HepG2 (cell line): ENCODE measurements around the gene ZNF132. TPM values are rescaled to one million over a fixed set of nuclear protein-coding genes. Genes with fewer than 3 reads are reported as not detected.

Experiments
- CAMTA2 ChIP-seq: sonication (generic); formaldehyde crosslinking; IDR thresholded peaks from 2 replicates; pipeline ENCODE4 v1.4.0; 2020; ENCODE audit warnings: mild to moderate bottlenecking, missing genetic modification reagents, borderline replicate concordance
- HNF1A ChIP-seq, 2 experiments: sonication (generic) in 1 of 2; formaldehyde crosslinking in 1 of 2; IDR thresholded peaks; 2 replicates each; pipeline versions ENCODE4 v1.4.0 to v1.6.1; 2016 to 2020; ENCODE audit warnings: borderline replicate concordance in 1 of 2, low read depth in 1 of 2, mild to moderate bottlenecking in 1 of 2, missing genetic modification reagents in 1 of 2
- KDM4B ChIP-seq: sonication (generic); formaldehyde crosslinking; IDR thresholded peaks from 2 replicates; pipeline ENCODE4 v1.4.0; 2020; ENCODE audit warnings: missing genetic modification reagents
- KDM5B ChIP-seq: sonication (generic); formaldehyde crosslinking; IDR thresholded peaks from 2 replicates; pipeline ENCODE4 v1.4.0; 2020; ENCODE audit warnings: missing genetic modification reagents, mild to moderate bottlenecking, borderline replicate concordance
- MAFF ChIP-seq: IDR thresholded peaks from 2 replicates; pipeline ENCODE4 v1.6.1; 2011; ENCODE audit warnings: low read depth, low read length, improper control_type of control experiment
- MTA3 ChIP-seq: sonication (generic); formaldehyde crosslinking; IDR thresholded peaks from 2 replicates; pipeline ENCODE4 v1.4.0; 2020; ENCODE audit warnings: missing genetic modification reagents
- NFKBIZ ChIP-seq: IDR thresholded peaks from 2 replicates; pipeline ENCODE4 v1.6.1; 2018; ENCODE audit warnings: missing genetic modification reagents, missing compliant biosample characterization
- REXO4 ChIP-seq: sonication (generic); formaldehyde crosslinking; IDR thresholded peaks from 2 replicates; pipeline ENCODE4 v1.8.0; 2022; ENCODE audit warnings: missing genetic modification reagents, mild to moderate bottlenecking, borderline replicate concordance
- RFX5 ChIP-seq: IDR thresholded peaks from 2 replicates; pipeline ENCODE4 v1.6.1; 2011; ENCODE audit warnings: low read depth, low read length, improper control_type of control experiment
- ZNF34 ChIP-seq: sonication (generic); formaldehyde crosslinking; IDR thresholded peaks from 2 replicates; pipeline ENCODE4 v1.4.0; 2020; ENCODE audit warnings: mild to moderate bottlenecking, missing genetic modification reagents, borderline replicate concordance
- ZNF407 ChIP-seq: sonication (generic); formaldehyde crosslinking; IDR thresholded peaks from one replicate; pipeline ENCODE4 v1.5.1; 2020; ENCODE audit warnings: mild to moderate bottlenecking, missing genetic modification reagents; ENCODE audit errors: not compliant biosample characterization
- ZNF460 ChIP-seq: sonication (generic); formaldehyde crosslinking; IDR thresholded peaks from 2 replicates; pipeline ENCODE4 v1.5.1; 2020; ENCODE audit warnings: missing genetic modification reagents, mild to moderate bottlenecking, borderline replicate concordance
- ZNF546 ChIP-seq: sonication (generic); formaldehyde crosslinking; conservative IDR thresholded peaks from 2 replicates; pipeline ENCODE4 v1.8.1; 2023; ENCODE audit warnings: mild to moderate bottlenecking, missing genetic modification reagents
- ZNF616 ChIP-seq: sonication (generic); formaldehyde crosslinking; IDR thresholded peaks from 2 replicates; pipeline ENCODE4 v1.5.0; 2020; ENCODE audit warnings: low read depth, mild to moderate bottlenecking, missing genetic modification reagents
- ZNF720 ChIP-seq: sonication (generic); formaldehyde crosslinking; IDR thresholded peaks from 2 replicates; pipeline ENCODE4 v1.4.0; 2020; ENCODE audit warnings: missing genetic modification reagents
- ZZZ3 ChIP-seq: sonication (generic); formaldehyde crosslinking; IDR thresholded peaks from 2 replicates; pipeline ENCODE4 v1.4.0; 2020; ENCODE audit warnings: missing genetic modification reagents, mild to moderate bottlenecking, borderline replicate concordance
- polyA plus RNA-seq, 8 experiments: library from polyadenylated mRNA; depleted of rRNA in 3 of 8; stranded (reverse) in 7 of 8; unstranded in 1 of 8; fragments of >200 nt; fragmentation: Illumina TruSeq in 4 of 8; extraction: Trizol in 4 of 8; gene quantifications; 2 replicates each; pipeline versions ENCODE4 v1.2.1 to v1.2.3, GENCODE V29; 2011 to 2016; ENCODE audit warnings: low read depth in 4 of 8, missing spikeins in 1 of 8, mixed read lengths in 1 of 8; ENCODE audit not compliant: insufficient read depth in 1 of 8
- total RNA-seq, 5 experiments: library from RNA; depleted of rRNA; stranded (reverse); fragments of >200 nt; fragmentation: Illumina TruSeq; extraction: Trizol; gene quantifications; 2 replicates each; pipeline ENCODE4 v1.2.3, GENCODE V29; 2016; ENCODE audit warnings: low read depth in 1 of 5

ZNF132 gene
- total and polyA plus RNA-seq, 2 of the 13 experiments (the other 11 are each of a cell fraction or from before 2014, with no cell fraction given), result not detected

GRCh38 chr19:58408152-58409009 lies 31.6 kb downstream of the ZNF132 start, which contains the start of gene ZNF584 (continued):
- TF ChIP-seq ZNF407, result peak; percentile 65
- 0 out of 2 replicates have a peak, but pooled peaks have one; percentile 53 for TF ChIP-seq ZNF34
- TF ChIP-seq MAFF, result no peak
- no peak for TF ChIP-seq ZNF616
- no peak; the same call in 1 of the 2 replicates for TF ChIP-seq KDM5B (CRISPR knock-in tag)
- no peak; the same call in 1 of the 2 replicates for TF ChIP-seq ZNF460 (CRISPR knock-in tag)
- no peak for TF ChIP-seq ZNF546 (CRISPR knock-in tag)
- TF ChIP-seq ZZZ3 (CRISPR knock-in tag), result 0 out of 2 replicates have a peak, but pooled peaks have one; percentile 45
- no peak for TF ChIP-seq HNF1A (IDR thresholded peaks at IDR 0.05; ENCODE audit: low read depth)
- TF ChIP-seq HNF1A (CRISPR knock-in tag; IDR thresholded peaks at IDR 0.05; ENCODE audit: borderline replicate concordance), result peak; percentile 44; the same call in 1 of the 2 replicates
- TF ChIP-seq REXO4 (CRISPR knock-in tag), result peak; percentile 4; the same call in 1 of the 2 replicates
- TF ChIP-seq NFKBIZ (CRISPR knock-in tag), result no peak
- no peak for TF ChIP-seq KDM4B (CRISPR knock-in tag)
- TF ChIP-seq ZNF720 (CRISPR knock-in tag), result no peak
- no peak for TF ChIP-seq MTA3 (CRISPR knock-in tag)
- peak; percentile 84; the same call in 1 of the 2 replicates for TF ChIP-seq CAMTA2
- no peak for TF ChIP-seq RFX5
